LNCaP clone FGC (cell line): Measurements from ENCODE around the gene GPR6.

Source experiments
- DNase-seq: peaks from one replicate; pipeline ENCODE4 v3.0.0-alpha.2; 2011; ENCODE audit warnings: low read depth
- H3K4me3 ChIP-seq: 2 replicates; pipeline ENCODE4 v1.5.1; 2011; ENCODE audit warnings: mild to moderate bottlenecking, low read depth, low read length, control low read depth
- TF ChIP-seq, protein P1 (sequence below): IDR thresholded peaks from 2 replicates; pipeline ENCODE4 v1.5.1; 2012; ENCODE audit warnings: mild to moderate bottlenecking; ENCODE audit not compliant: control insufficient read depth, insufficient read depth; ENCODE audit errors: extremely low read depth

The GPR6 gene

DNA sequence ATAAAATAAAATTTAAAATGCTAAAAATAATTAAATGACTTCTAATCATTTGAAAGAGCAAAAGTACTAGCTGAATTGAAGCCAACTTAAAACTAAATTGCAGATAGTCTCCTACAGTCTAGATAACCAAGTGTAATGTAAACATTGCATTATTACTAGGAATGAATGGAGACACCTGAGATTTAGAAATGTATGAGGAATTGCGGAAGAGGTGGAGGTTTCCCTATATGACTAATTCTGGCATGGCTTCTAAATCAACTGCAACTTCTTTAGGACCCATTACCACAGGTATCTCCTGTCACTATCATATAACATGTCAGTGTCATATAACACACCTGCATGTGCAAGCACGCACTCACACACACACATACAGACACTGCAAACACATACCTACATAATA lies 13.2 kb upstream of the GPR6 start:
- H3K4me3 ChIP-seq, result no peak overlapping the region
- no peak for DNase-seq
- TF ChIP-seq, protein P1, sequence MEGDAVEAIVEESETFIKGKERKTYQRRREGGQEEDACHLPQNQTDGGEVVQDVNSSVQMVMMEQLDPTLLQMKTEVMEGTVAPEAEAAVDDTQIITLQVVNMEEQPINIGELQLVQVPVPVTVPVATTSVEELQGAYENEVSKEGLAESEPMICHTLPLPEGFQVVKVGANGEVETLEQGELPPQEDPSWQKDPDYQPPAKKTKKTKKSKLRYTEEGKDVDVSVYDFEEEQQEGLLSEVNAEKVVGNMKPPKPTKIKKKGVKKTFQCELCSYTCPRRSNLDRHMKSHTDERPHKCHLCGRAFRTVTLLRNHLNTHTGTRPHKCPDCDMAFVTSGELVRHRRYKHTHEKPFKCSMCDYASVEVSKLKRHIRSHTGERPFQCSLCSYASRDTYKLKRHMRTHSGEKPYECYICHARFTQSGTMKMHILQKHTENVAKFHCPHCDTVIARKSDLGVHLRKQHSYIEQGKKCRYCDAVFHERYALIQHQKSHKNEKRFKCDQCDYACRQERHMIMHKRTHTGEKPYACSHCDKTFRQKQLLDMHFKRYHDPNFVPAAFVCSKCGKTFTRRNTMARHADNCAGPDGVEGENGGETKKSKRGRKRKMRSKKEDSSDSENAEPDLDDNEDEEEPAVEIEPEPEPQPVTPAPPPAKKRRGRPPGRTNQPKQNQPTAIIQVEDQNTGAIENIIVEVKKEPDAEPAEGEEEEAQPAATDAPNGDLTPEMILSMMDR, result no peak

DNA sequence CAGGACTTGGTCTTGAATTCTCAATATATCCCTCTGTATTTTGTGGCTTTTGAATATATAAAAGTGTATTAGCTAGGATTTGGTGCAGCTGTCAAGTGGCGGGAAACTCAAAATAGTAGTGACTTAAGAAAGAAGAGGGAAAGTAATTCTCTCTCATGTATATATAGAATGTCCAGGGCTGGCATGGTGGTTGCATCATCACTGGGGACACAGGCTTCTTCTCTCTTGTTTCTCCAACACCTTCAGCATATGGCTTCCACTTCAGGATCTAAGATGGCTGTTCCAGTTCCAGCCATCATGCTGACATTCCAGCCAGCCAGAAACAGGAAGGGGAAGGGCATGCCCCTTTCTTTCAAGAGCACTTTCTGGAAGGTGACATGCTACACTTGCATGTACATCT lies 11.8 kb upstream of the GPR6 start:
- no peak for DNase-seq
- TF ChIP-seq, protein P1, result no peak

GRCh38 chr6:109977791-109978173 lies 329 bp upstream of the GPR6 start:
- no peak for DNase-seq
- H3K4me3 ChIP-seq, result no peak overlapping the region
- TF ChIP-seq, protein P1, result no peak

More for the DNA sequence above, 11.8 kb upstream of the GPR6 start:
- H3K4me3 ChIP-seq, result no peak overlapping the region

GRCh38 chr6:109979033-109979921 lies 1.2 kb downstream of the GPR6 start:
- TF ChIP-seq, protein P1, result no peak
- H3K4me3 ChIP-seq, result no peak overlapping the region
- no peak for DNase-seq

- TF ChIP-seq, protein P1, result no peak
- DNase-seq, result no peak
- H3K4me3 ChIP-seq, result no peak overlapping the region
Measured at GRCh38 chr6:109984410-109984809, 6.3 kb downstream of the GPR6 start.

GRCh38 chr6:109987196-109987595 lies 9.1 kb downstream of the GPR6 start:
- DNase-seq, result no peak
- TF ChIP-seq, protein P1, result no peak
- no peak overlapping the region for H3K4me3 ChIP-seq
